ENCODE data around the gene SLC12A7.
"Not testable (repeated sequence)": the region's sequence is repeated elsewhere in the genome, so short reads cannot be mapped to it uniquely, and the experiment has no call there.

The SLC12A7 gene

GRCh38 chr5:1111727-1112289 lies at the start of gene SLC12A7:
Gene SLC12A7, minus strand, starts transcription at chr5:1112063. Its CDS starts 72 bp downstream, at chr5:1111991.
- DNase-seq (ENCODE audit: low spot score) = peak; percentile 87

- no peak for DNase-seq (ENCODE audit: low spot score)
Measured at GRCh38 chr5:1161108-1161832, 49.4 kb upstream of the SLC12A7 start.

- no peak for DNase-seq (ENCODE audit: low spot score)
Measured at GRCh38 chr5:1159774-1160406, 48.0 kb upstream of the SLC12A7 start.

- no peak for DNase-seq (ENCODE audit: low spot score)
Measured at GRCh38 chr5:1159341-1159675, 47.4 kb upstream of the SLC12A7 start.

GRCh38 chr5:1158647-1159340 lies 46.9 kb upstream of the SLC12A7 start:
- DNase-seq (ENCODE audit: low spot score) = no peak

GRCh38 chr5:1157461-1157986 lies 45.7 kb upstream of the SLC12A7 start:
- not testable (repeated sequence) for DNase-seq (ENCODE audit: low spot score)

GRCh38 chr5:1156754-1157460 lies 45.0 kb upstream of the SLC12A7 start:
- DNase-seq (ENCODE audit: low spot score) = no peak

GRCh38 chr5:1156033-1156753 lies 44.3 kb upstream of the SLC12A7 start:
- no peak for DNase-seq (ENCODE audit: low spot score)

GRCh38 chr5:1155191-1156032 lies 43.5 kb upstream of the SLC12A7 start:
- DNase-seq (ENCODE audit: low spot score) = no peak

GRCh38 chr5:1153428-1153827 lies 41.6 kb upstream of the SLC12A7 start:
- DNase-seq (ENCODE audit: low spot score) = no peak

GRCh38 chr5:1152771-1153282 lies 41.0 kb upstream of the SLC12A7 start:
- no peak for DNase-seq (ENCODE audit: low spot score)

GRCh38 chr5:1152156-1152555 lies 40.3 kb upstream of the SLC12A7 start:
- DNase-seq (ENCODE audit: low spot score) = no peak

- DNase-seq (ENCODE audit: low spot score) = no peak
Measured at GRCh38 chr5:1151316-1151715, 39.5 kb upstream of the SLC12A7 start.

- no peak for DNase-seq (ENCODE audit: low spot score)
Measured at GRCh38 chr5:1150866-1151265, 39.0 kb upstream of the SLC12A7 start.

- no peak for DNase-seq (ENCODE audit: low spot score)
Measured at GRCh38 chr5:1144638-1145396, 33.0 kb upstream of the SLC12A7 start.

GRCh38 chr5:1144089-1144488 lies 32.2 kb upstream of the SLC12A7 start:
- DNase-seq (ENCODE audit: low spot score) = no peak

- no peak for DNase-seq (ENCODE audit: low spot score)
Measured at GRCh38 chr5:1143670-1143951, 31.7 kb upstream of the SLC12A7 start.

GRCh38 chr5:1142886-1143669 lies 31.2 kb upstream of the SLC12A7 start:
- no peak for DNase-seq (ENCODE audit: low spot score)

GRCh38 chr5:1141834-1142233 lies 30.0 kb upstream of the SLC12A7 start:
- DNase-seq (ENCODE audit: low spot score) = no peak
